Trophoblast cell (in vitro differentiated cells and primary cell): ENCODE measurements around the gene MFAP2. TPM values are rescaled to one million over a fixed set of nuclear protein-coding genes. Genes with fewer than 3 reads are reported as not detected.
A peak's percentile ranks its signal among the peaks of the same experiment; 100 is the strongest.

Experiments used
- DNase-seq, 2 donors: peaks; one replicate each; pipeline ENCODE4 v3.0.0-alpha.2; 2016
- H2AFZ ChIP-seq: 2 replicates; pipeline ENCODE4 v1.6.1; 2013; ENCODE audit warnings: low read length, moderate library complexity, mild to moderate bottlenecking; ENCODE audit not compliant: insufficient read depth, poor library complexity
- H2AK5ac ChIP-seq: 2 replicates; pipeline ENCODE4 v1.6.1; 2013; ENCODE audit warnings: mild to moderate bottlenecking, low read length
- H2BK120ac ChIP-seq: 2 replicates; pipeline ENCODE4 v1.6.1; 2013; ENCODE audit warnings: low read length, mild to moderate bottlenecking, moderate library complexity; ENCODE audit not compliant: insufficient read depth, poor library complexity
- H2BK12ac ChIP-seq: 2 replicates; pipeline ENCODE4 v1.6.1; 2013; ENCODE audit warnings: mild to moderate bottlenecking, low read length, moderate library complexity
- H2BK5ac ChIP-seq: 2 replicates; pipeline ENCODE4 v1.6.1; 2013; ENCODE audit warnings: low read length, low read depth, moderate library complexity, mild to moderate bottlenecking; ENCODE audit not compliant: poor library complexity
- H3K14ac ChIP-seq: 2 replicates; pipeline ENCODE4 v1.6.1; 2013; ENCODE audit warnings: mild to moderate bottlenecking, low read length
- H3K18ac ChIP-seq: 2 replicates; pipeline ENCODE4 v1.6.1; 2013; ENCODE audit warnings: mild to moderate bottlenecking, low read length
- H3K23ac ChIP-seq: 2 replicates; pipeline ENCODE4 v1.6.1; 2013; ENCODE audit warnings: low read length
- H3K27ac ChIP-seq: 2 replicates; pipeline ENCODE4 v1.5.1; 2013; ENCODE audit warnings: low read depth, mild to moderate bottlenecking, inconsistent platforms, low read length, moderate library complexity
- H3K27me3 ChIP-seq: 2 replicates; pipeline ENCODE4 v1.6.1; 2013; ENCODE audit warnings: inconsistent platforms, mild to moderate bottlenecking, low read length, moderate library complexity; ENCODE audit not compliant: insufficient read depth
- H3K36me3 ChIP-seq, 2 experiments: 1 replicate in 1 of 2; 2 replicates in 1 of 2; pipeline ENCODE4 v1.6.1; 2013; ENCODE audit warnings: low read length in 2 of 2, mild to moderate bottlenecking in 2 of 2, moderate library complexity in 1 of 2; ENCODE audit not compliant: insufficient read depth in 2 of 2, control insufficient read depth in 1 of 2
- H3K4ac ChIP-seq: 2 replicates; pipeline ENCODE4 v1.6.1; 2013; ENCODE audit warnings: low read depth, mild to moderate bottlenecking, low read length, moderate library complexity
- H3K4me1 ChIP-seq, 2 experiments: 1 replicate in 1 of 2; 2 replicates in 1 of 2; pipeline ENCODE4 v1.6.1; 2013; ENCODE audit warnings: low read length in 2 of 2, mild to moderate bottlenecking in 2 of 2, moderate library complexity in 1 of 2; ENCODE audit not compliant: insufficient read depth in 2 of 2, control insufficient read depth in 1 of 2
- H3K4me2 ChIP-seq: 2 replicates; pipeline ENCODE4 v1.6.1; 2013; ENCODE audit warnings: inconsistent platforms, mild to moderate bottlenecking, low read length, moderate library complexity
- H3K4me3 ChIP-seq: 2 replicates; pipeline ENCODE4 v1.5.1; 2013; ENCODE audit warnings: mild to moderate bottlenecking, low read depth, low read length, inconsistent platforms
- H3K79me1 ChIP-seq: one replicate; pipeline ENCODE4 v1.6.1; 2013; ENCODE audit warnings: low read length
- H3K79me2 ChIP-seq: 2 replicates; pipeline ENCODE4 v1.6.1; 2013; ENCODE audit warnings: low read length, mild to moderate bottlenecking; ENCODE audit not compliant: control insufficient read depth, insufficient read depth, poor library complexity
- H3K9ac ChIP-seq: 2 replicates; pipeline ENCODE4 v1.6.1; 2013; ENCODE audit warnings: mild to moderate bottlenecking, low read length
- H3K9me3 ChIP-seq: 2 replicates; pipeline ENCODE4 v1.6.1; 2013; ENCODE audit warnings: low read depth, mild to moderate bottlenecking, control low read depth, inconsistent platforms, low read length; ENCODE audit not compliant: insufficient read depth
- H4K12ac ChIP-seq: 2 replicates; pipeline ENCODE4 v1.6.1; 2013; ENCODE audit warnings: low read depth, mild to moderate bottlenecking, low read length, moderate library complexity
- H4K8ac ChIP-seq: 2 replicates; pipeline ENCODE4 v1.6.1; 2013; ENCODE audit warnings: low read depth, mild to moderate bottlenecking, low read length, moderate library complexity
- H4K91ac ChIP-seq: one replicate; pipeline ENCODE4 v1.6.1; 2013; ENCODE audit warnings: low read depth, mild to moderate bottlenecking, low read length, moderate library complexity
- WGBS: extraction: QIAGEN DNeasy Blood & Tissue Kit; methylation state at CpG from one replicate; pipeline ENCODE4 v1.1.7; 2013; ENCODE audit warnings: missing lambda C conversion rate; ENCODE audit not compliant: insufficient read length, insufficient coverage; ENCODE audit errors: extremely low coverage; 5-methylcytosine and 5-hydroxymethylcytosine counted together
- polyA plus RNA-seq: library from polyadenylated mRNA; stranded (reverse); fragments of 200-250 nt; gene quantifications from 2 replicates; pipeline ENCODE4 v1.2.3, GENCODE V29; 2013

The MFAP2 gene, protein sequence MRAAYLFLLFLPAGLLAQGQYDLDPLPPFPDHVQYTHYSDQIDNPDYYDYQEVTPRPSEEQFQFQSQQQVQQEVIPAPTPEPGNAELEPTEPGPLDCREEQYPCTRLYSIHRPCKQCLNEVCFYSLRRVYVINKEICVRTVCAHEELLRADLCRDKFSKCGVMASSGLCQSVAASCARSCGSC
- 174 and 178 TPM in 2 replicates for polyA plus RNA-seq

DNA sequence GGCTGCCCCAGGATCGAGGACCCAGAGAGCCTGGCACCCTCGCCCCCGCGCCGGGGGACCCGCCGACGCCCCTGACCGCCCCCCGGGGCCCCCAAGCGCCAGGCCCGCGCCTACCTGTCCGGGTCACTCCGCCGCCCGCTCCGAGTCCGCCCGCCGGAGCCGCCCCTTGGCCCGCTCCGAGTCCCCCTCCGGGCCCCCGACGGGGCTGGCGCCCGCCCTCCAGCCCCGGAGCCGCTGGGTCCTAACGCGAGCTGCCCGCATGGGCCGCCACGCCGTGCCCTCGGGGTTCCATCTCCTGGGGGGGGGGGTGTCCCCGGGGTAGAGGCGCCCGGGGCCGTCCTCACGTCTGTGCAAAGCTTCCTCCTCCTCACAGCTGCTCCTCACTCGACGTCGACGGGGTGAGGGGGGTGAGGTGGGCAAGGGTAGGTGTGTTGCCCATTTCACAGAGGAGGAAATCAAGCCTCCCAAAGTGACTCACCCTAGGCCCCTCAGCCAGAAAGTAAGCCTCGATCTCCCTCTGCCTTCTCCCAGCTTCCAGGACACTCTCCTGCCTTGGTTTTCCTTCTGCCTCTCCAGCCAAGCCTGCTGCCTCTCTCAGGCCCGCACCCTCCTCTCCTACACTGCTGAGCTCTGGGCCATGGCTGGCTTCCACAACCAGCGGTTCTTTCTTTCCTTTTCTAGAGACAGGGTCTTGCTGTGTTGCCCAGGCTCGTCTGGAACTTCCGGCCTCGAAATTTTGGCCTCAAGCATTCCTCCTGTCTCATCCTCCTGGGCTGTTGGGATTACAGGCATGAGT lies at the start of gene MFAP2:
MFAP2 (minus strand) TSS at position 148 of the 796 bp plus-strand sequence. CDS start 2,347 bp downstream, outside the sequence.
- Histone ChIP-seq H3K27ac (no peak within 1 kb of the TSS), H2AK5ac (peak within 1 kb of the TSS; percentile 83), H3K79me2 (peaks cover 6% of the 10 kb centered on the region), H4K8ac (peak within 1 kb of the TSS; percentile 82), H3K27me3 (no peaks in the 10 kb centered on the region), H3K9me3 (no peaks in the 10 kb centered on the region), H3K36me3 (peaks cover 22 to 24% of the 10 kb centered on the region in 2 experiments), H3K14ac (peak within 1 kb of the TSS; percentile 91), H4K12ac (peak within 1 kb of the TSS; percentile 78), H3K23ac (no peak within 1 kb of the TSS), H3K9ac (peak within 1 kb of the TSS; percentile 67), H4K91ac (peak within 1 kb of the TSS; percentile 64), H2BK120ac (peak within 1 kb of the TSS; percentile 70), H3K79me1 (peaks cover 22% of the 10 kb centered on the region), H3K4ac (peak within 1 kb of the TSS; percentile 53), H2AFZ (peak within 1 kb of the TSS; percentile 27), H3K18ac (peak within 1 kb of the TSS; percentile 88), H2BK12ac (peak within 1 kb of the TSS; percentile 27), H2BK5ac (peak within 1 kb of the TSS; percentile 65), H3K4me2 (peak within 1 kb of the TSS; percentile 68), H3K4me1 (peaks cover 15 to 31% of the 10 kb centered on the region in 2 experiments), H3K4me3 (peak within 1 kb of the TSS; percentile 82)
- no CpG with 5 or more reads among the region's 53 CpGs for WGBS
- peak; percentile 91 to 93 for DNase-seq

DNA sequence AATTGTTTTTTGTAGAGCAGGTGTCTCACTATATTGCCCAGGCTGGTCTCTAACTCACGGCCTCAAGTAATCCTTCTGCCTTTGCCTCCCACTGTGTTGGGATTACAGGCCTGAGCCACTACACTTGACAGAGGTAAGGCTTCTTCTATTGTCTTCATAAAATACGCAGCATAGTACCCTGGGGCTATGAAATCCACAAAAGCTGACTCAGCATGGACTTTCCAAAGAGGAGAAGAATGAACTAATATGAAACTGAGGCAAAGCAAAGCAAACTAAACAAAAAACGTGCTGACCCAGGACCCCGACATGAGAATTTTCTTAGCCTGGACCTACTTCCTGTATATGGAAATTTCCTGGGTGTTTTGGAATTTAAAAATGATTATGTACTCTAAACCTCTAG lies 49.8 kb upstream of the MFAP2 start:
- H4K91ac ChIP-seq, result no peak overlapping the region

DNA sequence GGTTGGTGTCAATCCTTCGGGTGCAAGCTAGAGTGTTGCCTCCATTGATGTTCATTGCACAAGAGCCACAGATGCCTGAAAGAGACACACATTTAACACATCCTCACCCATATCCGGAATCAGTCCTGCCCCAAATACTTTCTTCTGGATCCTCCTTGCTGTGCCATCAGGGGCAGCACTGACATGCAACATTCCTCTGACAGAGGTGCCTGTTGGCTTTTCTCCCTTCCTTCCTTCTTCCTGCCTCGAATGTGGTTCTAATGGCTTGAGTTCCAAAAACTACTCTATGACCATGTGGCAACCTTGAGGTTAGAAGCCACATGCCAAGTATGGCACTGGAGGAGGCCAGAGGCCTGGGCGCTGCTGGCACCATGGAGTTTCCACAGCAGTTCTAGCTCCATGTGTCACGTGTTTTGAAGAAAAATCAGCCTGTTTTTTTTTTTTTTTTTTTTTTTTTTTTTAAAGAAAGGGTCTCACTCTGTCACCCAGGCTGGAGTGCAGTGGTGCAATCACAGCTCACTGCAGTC lies 48.3 kb upstream of the MFAP2 start:
- H3K4me2 ChIP-seq, result no peak overlapping the region
- no peak overlapping the region for H2AK5ac ChIP-seq
- no peak overlapping the region for H3K27ac ChIP-seq
- no peak overlapping the region for H3K4ac ChIP-seq
- no peak overlapping the region for H2BK120ac ChIP-seq
- no peak overlapping the region for H3K23ac ChIP-seq
- no CpG with 5 or more reads among the region's 5 CpGs for WGBS
- no peak overlapping the region for H3K4me3 ChIP-seq
- no peaks in the 10 kb centered on the region for H3K27me3 ChIP-seq
- H2BK5ac ChIP-seq, result no peak overlapping the region
- H3K9ac ChIP-seq, result no peak overlapping the region
- peaks cover 23 to 52% of the 10 kb centered on the region in 2 experiments for H3K36me3 ChIP-seq
- H3K79me2 ChIP-seq, result no peaks in the 10 kb centered on the region
- no peak overlapping the region for H4K8ac ChIP-seq
- H3K9me3 ChIP-seq, result peaks cover 5% of the 10 kb centered on the region
- H2AFZ ChIP-seq, result no peak overlapping the region
- H3K79me1 ChIP-seq, result peaks cover 2% of the 10 kb centered on the region
- H3K18ac ChIP-seq, result no peak overlapping the region
- H2BK12ac ChIP-seq, result no peak overlapping the region
- no peak overlapping the region for H3K14ac ChIP-seq
- no peak for DNase-seq
- H4K91ac ChIP-seq, result no peak overlapping the region
- peaks cover 0 to 7% of the 10 kb centered on the region in 2 experiments for H3K4me1 ChIP-seq
- H4K12ac ChIP-seq, result no peak overlapping the region

More for the DNA sequence above, 49.8 kb upstream of the MFAP2 start:
- Histone ChIP-seq H3K79me2 (no peaks in the 10 kb centered on the region), H4K8ac (no peak overlapping the region), H3K23ac (no peak overlapping the region), H2BK5ac (no peak overlapping the region), H3K36me3 (peaks cover 21 to 46% of the 10 kb centered on the region in 2 experiments), H3K4me1 (no peaks in the 10 kb centered on the region), H2AFZ (no peak overlapping the region), H2BK12ac (no peak overlapping the region), H3K27ac (no peak overlapping the region), H3K18ac (no peak overlapping the region), H3K4me3 (no peak overlapping the region), H2BK120ac (no peak overlapping the region), H3K27me3 (no peaks in the 10 kb centered on the region), H2AK5ac (no peak overlapping the region), H3K4ac (no peak overlapping the region), H4K12ac (no peak overlapping the region), H3K4me2 (no peak overlapping the region), H3K9ac (no peak overlapping the region), H3K79me1 (no peaks in the 10 kb centered on the region), H3K14ac (no peak overlapping the region), H3K9me3 (peaks cover 2% of the 10 kb centered on the region)
- WGBS, result no CpG with 5 or more reads among the region's 4 CpGs
- peak in 1 of 2 donors; percentile 77 for DNase-seq

DNA sequence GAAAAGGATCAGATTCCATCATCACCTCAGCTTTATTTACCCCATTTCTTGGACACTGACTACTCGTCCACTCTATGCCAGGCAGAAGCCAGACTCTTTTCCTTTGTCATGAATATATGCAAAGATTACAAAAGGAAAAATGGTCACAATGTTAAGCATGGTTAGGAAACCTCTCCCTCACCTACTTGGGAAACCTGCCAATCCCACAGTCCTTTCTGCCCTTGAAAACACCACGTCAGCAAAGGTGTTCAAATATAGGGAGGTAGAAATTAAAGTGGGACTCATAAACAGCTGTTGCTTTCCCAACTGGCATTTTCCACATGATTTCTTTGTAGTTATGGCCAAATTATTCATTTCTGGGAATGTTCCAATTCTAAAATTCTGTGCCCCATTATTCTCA lies 47.5 kb upstream of the MFAP2 start:
- no peak overlapping the region for H3K4me3 ChIP-seq
- H3K36me3 ChIP-seq, result peaks cover 21 to 56% of the 10 kb centered on the region in 2 experiments
- no peak overlapping the region for H4K8ac ChIP-seq
- no peak overlapping the region for H3K4ac ChIP-seq
- H3K4me2 ChIP-seq, result no peak overlapping the region
- no peak overlapping the region for H3K27ac ChIP-seq
- H3K14ac ChIP-seq, result no peak overlapping the region
- H2BK5ac ChIP-seq, result no peak overlapping the region
- H3K9me3 ChIP-seq, result peaks cover 5% of the 10 kb centered on the region
- no peaks in the 10 kb centered on the region for H3K79me2 ChIP-seq
- H4K91ac ChIP-seq, result no peak overlapping the region
- no peak overlapping the region for H3K18ac ChIP-seq
- no peak overlapping the region for H2AK5ac ChIP-seq
- no peak overlapping the region for H4K12ac ChIP-seq
- H2BK12ac ChIP-seq, result no peak overlapping the region
- no peaks in the 10 kb centered on the region for H3K27me3 ChIP-seq
- H3K4me1 ChIP-seq, result peaks cover 0 to 9% of the 10 kb centered on the region in 2 experiments
- no peak overlapping the region for H3K23ac ChIP-seq
- H2BK120ac ChIP-seq, result no peak overlapping the region
- H3K9ac ChIP-seq, result no peak overlapping the region
- WGBS, result no CpG with 5 or more reads among the region's 2 CpGs
- DNase-seq, result no peak
- peaks cover 2% of the 10 kb centered on the region for H3K79me1 ChIP-seq
- no peak overlapping the region for H2AFZ ChIP-seq
